ENCODE measurements around the gene DCLK3. TPM values are rescaled to one million over a fixed set of nuclear protein-coding genes. Genes with fewer than 3 reads are reported as not detected.

The DCLK3 gene
- total RNA-seq, 2 donors from 2014 or later: 0.08 to 0.15 TPM

DNA sequence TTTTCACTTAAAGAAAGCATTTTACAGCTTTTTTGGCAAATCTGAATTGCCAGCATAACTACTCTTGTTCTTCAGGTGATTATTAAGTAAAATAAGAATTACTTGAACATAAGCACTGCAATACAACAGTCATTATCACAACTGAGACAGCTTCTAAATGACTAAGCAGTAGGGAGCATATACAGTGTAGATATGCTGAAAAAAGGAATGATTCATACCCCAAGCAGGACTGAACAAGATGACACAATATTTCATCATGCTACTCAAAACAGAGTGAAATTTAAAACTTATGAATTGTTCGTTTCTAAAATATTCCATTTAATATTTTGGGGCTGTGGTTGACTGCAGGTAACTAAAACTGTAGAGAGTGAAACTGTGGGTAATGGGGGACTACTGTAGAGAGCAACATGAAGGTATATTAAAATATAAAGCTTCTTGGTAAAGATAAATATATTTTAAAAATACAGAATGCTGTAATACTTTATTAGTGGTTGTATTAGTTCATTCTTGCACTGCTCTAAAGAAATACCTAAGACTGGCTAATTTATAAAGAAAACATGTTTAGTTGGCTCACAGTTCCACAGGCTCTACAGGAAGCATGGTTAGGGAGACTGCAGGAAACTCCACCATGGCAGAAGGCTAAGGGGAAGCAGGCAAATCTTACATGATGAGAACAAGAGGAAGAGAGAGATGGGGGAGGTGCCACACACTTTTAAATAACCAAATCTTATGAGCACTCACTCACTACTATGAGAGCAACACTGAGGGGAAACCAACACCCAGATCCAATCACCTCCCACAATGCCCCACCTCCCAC lies 84.8 kb downstream of the DCLK3 start:
- Histone ChIP-seq H3K9me3 (peaks cover 0 to 43% of the 10 kb centered on the region in 2 donors), H3K36me3 (no peaks in the 10 kb centered on the region), H3K27ac (no peak overlapping the region), H3K4me3 (no peak overlapping the region), H3K27me3 (no peaks in the 10 kb centered on the region), H3K4me1 (no peaks in the 10 kb centered on the region)
- no peak for TF ChIP-seq CTCF (IDR thresholded peaks at IDR 0.05)
- DNase-seq (ENCODE audit: low spot score): no peak

- no peak for DNase-seq (ENCODE audit: low spot score)
- Histone ChIP-seq H3K27me3 (no peaks in the 10 kb centered on the region), H3K4me1 (no peaks in the 10 kb centered on the region), H3K4me3 (no peak overlapping the region), H3K9me3 (peaks cover 0 to 43% of the 10 kb centered on the region in 2 donors), H3K27ac (no peak overlapping the region), H3K36me3 (no peaks in the 10 kb centered on the region)
- no peak for TF ChIP-seq CTCF (IDR thresholded peaks at IDR 0.05)
Observed at GRCh38 chr3:36678216-36679013, 85.9 kb downstream of the DCLK3 start.

GRCh38 chr3:36677331-36678007 lies 86.9 kb downstream of the DCLK3 start:
- Histone ChIP-seq H3K4me3 (no peak overlapping the region), H3K27me3 (no peaks in the 10 kb centered on the region), H3K4me1 (no peaks in the 10 kb centered on the region), H3K36me3 (no peaks in the 10 kb centered on the region), H3K27ac (no peak overlapping the region), H3K9me3 (peaks cover 0 to 43% of the 10 kb centered on the region in 2 donors)
- DNase-seq (ENCODE audit: low spot score): no peak
- TF ChIP-seq CTCF (IDR thresholded peaks at IDR 0.05): no peak

DNA sequence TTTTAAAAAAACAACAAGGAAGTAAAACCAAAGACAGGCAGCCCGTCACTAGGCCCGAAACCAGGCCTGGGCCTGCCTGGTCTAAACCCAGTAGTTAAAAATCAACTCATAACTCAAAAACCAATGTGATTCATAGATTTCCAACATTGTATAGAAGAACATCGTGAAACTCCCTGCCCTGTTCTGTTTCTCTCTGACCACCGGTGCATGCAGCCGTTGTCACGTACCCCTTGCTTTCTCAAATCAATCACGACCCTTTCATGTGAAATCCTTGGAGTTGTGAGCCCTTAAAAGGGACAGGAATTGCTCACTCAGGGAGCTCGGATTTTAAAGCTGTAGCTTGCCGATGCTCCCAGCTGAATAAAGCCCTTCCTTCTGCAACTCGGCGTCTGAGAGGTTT lies 89.5 kb downstream of the DCLK3 start:
- H3K9me3 ChIP-seq: peaks cover 0 to 27% of the 10 kb centered on the region in 2 donors
- no peaks in the 10 kb centered on the region for H3K27me3 ChIP-seq
- no peak overlapping the region for H3K27ac ChIP-seq
- no peaks in the 10 kb centered on the region for H3K4me1 ChIP-seq
- H3K4me3 ChIP-seq: no peak overlapping the region
- TF ChIP-seq CTCF (IDR thresholded peaks at IDR 0.05): no peak
- no peak for DNase-seq (ENCODE audit: low spot score)
- no peaks in the 10 kb centered on the region for H3K36me3 ChIP-seq

GRCh38 chr3:36669764-36670163 lies 94.6 kb downstream of the DCLK3 start:
- no peak for DNase-seq (ENCODE audit: low spot score)
- TF ChIP-seq CTCF (IDR thresholded peaks at IDR 0.05): no peak
- H3K27ac ChIP-seq: no peak overlapping the region
- H3K4me1 ChIP-seq: no peaks in the 10 kb centered on the region
- no peaks in the 10 kb centered on the region for H3K27me3 ChIP-seq
- no peak overlapping the region for H3K4me3 ChIP-seq
- H3K9me3 ChIP-seq: no peaks in the 10 kb centered on the region
- no peaks in the 10 kb centered on the region for H3K36me3 ChIP-seq
